Measurements from ENCODE around the gene SLC25A17. TPM values are rescaled to one million over a fixed set of nuclear protein-coding genes. Genes with fewer than 3 reads are reported as not detected.

SLC25A17 gene
- total and polyA plus RNA-seq, 2 donors (not counting 1 experiment from before 2014, with no cell fraction given) = 12.9 to 28.7 TPM

GRCh38 chr22:40729284-40729683 lies 89.9 kb downstream of the SLC25A17 start:
- no peaks in the 10 kb centered on the region for H3K4me1 ChIP-seq (ENCODE audit: control insufficient read depth, extremely low read depth, insufficient read depth, low read length)
- no peaks in the 10 kb centered on the region for H3K9me3 ChIP-seq (ENCODE audit: control insufficient read depth, insufficient read depth, low read depth, low read length)
- no peak overlapping the region for H3K27ac ChIP-seq (ENCODE audit: insufficient read depth, low read length)
- H3K27me3 ChIP-seq (ENCODE audit: control insufficient read depth, insufficient read depth, low read length) = no peaks in the 10 kb centered on the region
- no peak overlapping the region for H2AFZ ChIP-seq (ENCODE audit: low read length)
- no peak overlapping the region for H3K4me2 ChIP-seq (ENCODE audit: extremely low read depth, insufficient read depth, low read length)
- H3K4me3 ChIP-seq (replicated peaks in 1 of 4; ENCODE audit: control extremely low read depth in 1 of 4, insufficient read depth in 1 of 4, low read depth in 3 of 4, low read length in 4 of 4) = no peak overlapping the region
- no peaks in the 10 kb centered on the region for H4K20me1 ChIP-seq (ENCODE audit: control insufficient read depth, extremely low read depth, insufficient read depth, low read length)
- TF ChIP-seq CTCF (conservative IDR thresholded peaks at IDR 0.05 in 1 of 2, IDR thresholded peaks at IDR 0.05 in 1 of 2; ENCODE audit: low read depth in 1 of 2, low read length in 2 of 2) (no peak), EZH2 (IDR thresholded peaks at IDR 0.05; ENCODE audit: low read length, missing control alignments) (no peak)
- no peak for DNase-seq (ENCODE audit: low read depth in 2 of 2)
- H3K79me2 ChIP-seq (ENCODE audit: control insufficient read depth, insufficient read depth, low read length) = no peaks in the 10 kb centered on the region
- H3K36me3 ChIP-seq (ENCODE audit: control insufficient read depth, insufficient read depth, low read length) = no peaks in the 10 kb centered on the region
- H3K9ac ChIP-seq (ENCODE audit: insufficient read depth, low read length) = no peak overlapping the region

GRCh38 chr22:40728731-40729189 lies 90.4 kb downstream of the SLC25A17 start:
- H3K9ac ChIP-seq (ENCODE audit: insufficient read depth, low read length) = no peak overlapping the region
- no peak overlapping the region for H2AFZ ChIP-seq (ENCODE audit: low read length)
- no peaks in the 10 kb centered on the region for H3K9me3 ChIP-seq (ENCODE audit: control insufficient read depth, insufficient read depth, low read depth, low read length)
- no peaks in the 10 kb centered on the region for H3K27me3 ChIP-seq (ENCODE audit: control insufficient read depth, insufficient read depth, low read length)
- no peaks in the 10 kb centered on the region for H3K36me3 ChIP-seq (ENCODE audit: control insufficient read depth, insufficient read depth, low read length)
- TF ChIP-seq EZH2 (IDR thresholded peaks at IDR 0.05; ENCODE audit: low read length, missing control alignments) = no peak
- TF ChIP-seq CTCF (conservative IDR thresholded peaks at IDR 0.05 in 1 of 2, IDR thresholded peaks at IDR 0.05 in 1 of 2; ENCODE audit: low read depth in 1 of 2, low read length in 2 of 2) = no peak
- H3K4me2 ChIP-seq (ENCODE audit: extremely low read depth, insufficient read depth, low read length) = no peak overlapping the region
- H3K4me1 ChIP-seq (ENCODE audit: control insufficient read depth, extremely low read depth, insufficient read depth, low read length) = no peaks in the 10 kb centered on the region
- DNase-seq (ENCODE audit: low read depth in 2 of 2) = peak; percentile 17 to 56
- H3K79me2 ChIP-seq (ENCODE audit: control insufficient read depth, insufficient read depth, low read length) = no peaks in the 10 kb centered on the region
- no peaks in the 10 kb centered on the region for H4K20me1 ChIP-seq (ENCODE audit: control insufficient read depth, extremely low read depth, insufficient read depth, low read length)
- H3K4me3 ChIP-seq (replicated peaks in 1 of 4; ENCODE audit: control extremely low read depth in 1 of 4, insufficient read depth in 1 of 4, low read depth in 3 of 4, low read length in 4 of 4) = no peak overlapping the region
- no peak overlapping the region for H3K27ac ChIP-seq (ENCODE audit: insufficient read depth, low read length)

GRCh38 chr22:40727964-40728615 lies 91.1 kb downstream of the SLC25A17 start:
- H3K36me3 ChIP-seq (ENCODE audit: control insufficient read depth, insufficient read depth, low read length) = no peaks in the 10 kb centered on the region
- no peak overlapping the region for H3K4me2 ChIP-seq (ENCODE audit: extremely low read depth, insufficient read depth, low read length)
- no peak overlapping the region for H3K4me3 ChIP-seq (replicated peaks in 1 of 4; ENCODE audit: control extremely low read depth in 1 of 4, insufficient read depth in 1 of 4, low read depth in 3 of 4, low read length in 4 of 4)
- H2AFZ ChIP-seq (ENCODE audit: low read length) = no peak overlapping the region
- TF ChIP-seq EZH2 (IDR thresholded peaks at IDR 0.05; ENCODE audit: low read length, missing control alignments) = no peak
- no peak for TF ChIP-seq CTCF (conservative IDR thresholded peaks at IDR 0.05 in 1 of 2, IDR thresholded peaks at IDR 0.05 in 1 of 2; ENCODE audit: low read depth in 1 of 2, low read length in 2 of 2)
- H3K9me3 ChIP-seq (ENCODE audit: control insufficient read depth, insufficient read depth, low read depth, low read length) = no peaks in the 10 kb centered on the region
- no peaks in the 10 kb centered on the region for H3K27me3 ChIP-seq (ENCODE audit: control insufficient read depth, insufficient read depth, low read length)
- no peaks in the 10 kb centered on the region for H3K4me1 ChIP-seq (ENCODE audit: control insufficient read depth, extremely low read depth, insufficient read depth, low read length)
- H4K20me1 ChIP-seq (ENCODE audit: control insufficient read depth, extremely low read depth, insufficient read depth, low read length) = no peaks in the 10 kb centered on the region
- H3K79me2 ChIP-seq (ENCODE audit: control insufficient read depth, insufficient read depth, low read length) = no peaks in the 10 kb centered on the region
- no peak overlapping the region for H3K27ac ChIP-seq (ENCODE audit: insufficient read depth, low read length)
- H3K9ac ChIP-seq (ENCODE audit: insufficient read depth, low read length) = no peak overlapping the region
- DNase-seq (ENCODE audit: low read depth in 2 of 2) = no peak

Measured in fibroblast of lung (primary cell).